ENCODE results near the gene PPFIBP2.
"Not testable (repeated sequence)": the region's sequence is repeated elsewhere in the genome, so short reads cannot be mapped to it uniquely, and the experiment has no call there.

Gene PPFIBP2

GRCh38 chr11:7638710-7639642, 125.2 kb downstream of the PPFIBP2 start:
- no peak for DNase-seq

GRCh38 chr11:7639643-7640025, 125.8 kb downstream of the PPFIBP2 start:
- no peak for DNase-seq

GRCh38 chr11:7640816-7641215, 127.0 kb downstream of the PPFIBP2 start:
- DNase-seq, result no peak

GRCh38 chr11:7642747-7643146, 128.9 kb downstream of the PPFIBP2 start:
- no peak for DNase-seq

- DNase-seq, result no peak
These were observed 129.5 kb downstream of the PPFIBP2 start for GRCh38 chr11:7643314-7643713.

GRCh38 chr11:7645206-7645605, 131.4 kb downstream of the PPFIBP2 start:
- DNase-seq, result no peak

- DNase-seq, result no peak
These were observed 133.1 kb downstream of the PPFIBP2 start for GRCh38 chr11:7646866-7647265.

- no peak for DNase-seq
These were observed 134.5 kb downstream of the PPFIBP2 start for GRCh38 chr11:7648264-7648663.

- no peak for DNase-seq
These were observed 137.3 kb downstream of the PPFIBP2 start for GRCh38 chr11:7651140-7651551.

- no peak for DNase-seq
These were observed 137.9 kb downstream of the PPFIBP2 start for GRCh38 chr11:7651700-7652099.

- DNase-seq, result no peak
These were observed 140.5 kb downstream of the PPFIBP2 start for GRCh38 chr11:7654195-7654705.

- no peak for DNase-seq
These were observed 141.7 kb downstream of the PPFIBP2 start for GRCh38 chr11:7655253-7656217.

- DNase-seq, result no peak
These were observed 142.9 kb downstream of the PPFIBP2 start for GRCh38 chr11:7656704-7657103.

- no peak for DNase-seq
These were observed 143.7 kb downstream of the PPFIBP2 start for GRCh38 chr11:7657306-7658025.

- not testable (repeated sequence) for DNase-seq
These were observed 149.7 kb downstream of the PPFIBP2 start for GRCh38 chr11:7663531-7663930.

- DNase-seq, result no peak
These were observed 151.1 kb downstream of the PPFIBP2 start for GRCh38 chr11:7664867-7665266.

GRCh38 chr11:7665473-7666291, 151.9 kb downstream of the PPFIBP2 start:
- peak; percentile 51 for DNase-seq

GRCh38 chr11:7666292-7666866, 152.6 kb downstream of the PPFIBP2 start:
- no peak for DNase-seq

- no peak for DNase-seq
These were observed 153.7 kb downstream of the PPFIBP2 start for GRCh38 chr11:7667460-7667859.

- no peak for DNase-seq
These were observed 154.7 kb downstream of the PPFIBP2 start for GRCh38 chr11:7668464-7668863.

GRCh38 chr11:7668911-7669310, 155.1 kb downstream of the PPFIBP2 start:
- DNase-seq, result no peak

All from central memory CD4-positive, alpha-beta T cell (primary cell).